ENCODE results near the gene PPIL6. TPM values are rescaled to one million over a fixed set of nuclear protein-coding genes. Genes with fewer than 3 reads are reported as not detected.
A peak's percentile ranks its signal among the peaks of the same experiment; 100 is the strongest.

PPIL6 gene
- polyA plus RNA-seq, 1 donor (not counting 4 experiments of a cell fraction or from before 2014, with no cell fraction given): 1.4 TPM

- Histone ChIP-seq H3K4me2 (ENCODE audit: control insufficient read depth, extremely low read depth, insufficient read depth, low read depth, low read length) (peak overlapping the region; percentile 69), H3K27ac (ENCODE audit: control insufficient read depth, insufficient read depth, low read length) (no peak overlapping the region), H3K9me1 (ENCODE audit: control insufficient read depth, extremely low read depth, insufficient read depth, low read length) (no peaks in the 10 kb centered on the region), H3K9ac (ENCODE audit: control insufficient read depth, extremely low read depth, insufficient read depth, low read length) (peak overlapping the region; percentile 95), H3K4me3 (ENCODE audit: control insufficient read depth in 2 of 3, extremely low read depth in 1 of 3, insufficient read depth in 2 of 3, low read depth in 1 of 3, low read length in 3 of 3) (peak overlapping the region; percentile 60 to 78 (median 71)), H3K79me2 (ENCODE audit: control insufficient read depth, insufficient read depth, low read length) (peaks cover 51% of the 10 kb centered on the region), H3K36me3 (ENCODE audit: control insufficient read depth in 2 of 2, extremely low read depth in 1 of 2, insufficient read depth in 2 of 2, low read length in 2 of 2) (peaks cover 5 to 18% of the 10 kb centered on the region in 2 experiments), H3K9me3 (ENCODE audit: control insufficient read depth, low read depth, low read length) (no peaks in the 10 kb centered on the region), H4K20me1 (ENCODE audit: control insufficient read depth, extremely low read depth, insufficient read depth, low read length) (peaks cover 11% of the 10 kb centered on the region), H3K4me1 (ENCODE audit: control insufficient read depth, extremely low read depth, insufficient read depth, low read length) (peaks cover 27% of the 10 kb centered on the region), H3K27me3 (ENCODE audit: control insufficient read depth, extremely low read depth, insufficient read depth, low read length) (no peaks in the 10 kb centered on the region), H2AFZ (ENCODE audit: control insufficient read depth, low read length) (no peak overlapping the region)
- no peak for FAIRE-seq
- dilution Hi-C loops (cut with MboI; ENCODE audit: extremely low pct_ligation_motif_present, low sequenced_read_pairs): no loop called here
- no peak for DNase-seq (ENCODE audit: low read depth, low spot score)
- TF ChIP-seq CTCF (optimal IDR thresholded peaks at IDR 0.05 in 1 of 3, IDR thresholded peaks at IDR 0.05 in 1 of 3, conservative IDR thresholded peaks at IDR 0.05 in 1 of 3; ENCODE audit: extremely low read depth in 1 of 3, insufficient read depth in 2 of 3, low read length in 3 of 3) (no peak), EZH2 (IDR thresholded peaks at IDR 0.05; ENCODE audit: low read length) (no peak)
Observed at GRCh38 chr6:109379711-109380110, 60.7 kb downstream of the PPIL6 start.

GRCh38 chr6:109377717-109378116 lies 62.7 kb downstream of the PPIL6 start:
- no peaks in the 10 kb centered on the region for H3K27me3 ChIP-seq (ENCODE audit: control insufficient read depth, extremely low read depth, insufficient read depth, low read length)
- H3K27ac ChIP-seq (ENCODE audit: control insufficient read depth, insufficient read depth, low read length): no peak overlapping the region
- H3K9ac ChIP-seq (ENCODE audit: control insufficient read depth, extremely low read depth, insufficient read depth, low read length): no peak overlapping the region
- H3K79me2 ChIP-seq (ENCODE audit: control insufficient read depth, insufficient read depth, low read length): peaks cover 60% of the 10 kb centered on the region
- FAIRE-seq (no peak), DNase-seq (ENCODE audit: low read depth, low spot score) (no peak)
- peaks cover 11% of the 10 kb centered on the region for H4K20me1 ChIP-seq (ENCODE audit: control insufficient read depth, extremely low read depth, insufficient read depth, low read length)
- dilution Hi-C loops (cut with MboI; ENCODE audit: extremely low pct_ligation_motif_present, low sequenced_read_pairs): no loop called here
- peaks cover 13% of the 10 kb centered on the region for H3K4me1 ChIP-seq (ENCODE audit: control insufficient read depth, extremely low read depth, insufficient read depth, low read length)
- H2AFZ ChIP-seq (ENCODE audit: control insufficient read depth, low read length): no peak overlapping the region
- peaks cover 14 to 30% of the 10 kb centered on the region in 2 experiments for H3K36me3 ChIP-seq (ENCODE audit: control insufficient read depth in 2 of 2, extremely low read depth in 1 of 2, insufficient read depth in 2 of 2, low read length in 2 of 2)
- no peaks in the 10 kb centered on the region for H3K9me1 ChIP-seq (ENCODE audit: control insufficient read depth, extremely low read depth, insufficient read depth, low read length)
- H3K4me3 ChIP-seq (ENCODE audit: control insufficient read depth in 2 of 3, extremely low read depth in 1 of 3, insufficient read depth in 2 of 3, low read depth in 1 of 3, low read length in 3 of 3): no peak overlapping the region
- TF ChIP-seq EZH2 (IDR thresholded peaks at IDR 0.05; ENCODE audit: low read length): no peak
- no peak for TF ChIP-seq CTCF (optimal IDR thresholded peaks at IDR 0.05 in 1 of 3, IDR thresholded peaks at IDR 0.05 in 1 of 3, conservative IDR thresholded peaks at IDR 0.05 in 1 of 3; ENCODE audit: extremely low read depth in 1 of 3, insufficient read depth in 2 of 3, low read length in 3 of 3)
- no peak overlapping the region for H3K4me2 ChIP-seq (ENCODE audit: control insufficient read depth, extremely low read depth, insufficient read depth, low read depth, low read length)
- no peaks in the 10 kb centered on the region for H3K9me3 ChIP-seq (ENCODE audit: control insufficient read depth, low read depth, low read length)
